Activated CD8-positive, alpha-beta memory T cell treated with anti-CD3 and anti-CD28 coated beads for 4 hours (primary cell): Measurements from ENCODE around the gene KRTAP5-6.
"Not testable (repeated sequence)": the region's sequence is repeated elsewhere in the genome, so short reads cannot be mapped to it uniquely, and the experiment has no call there.

ENCODE experiments used
- DNase-seq, 2 donors: peaks; one replicate each; pipeline ENCODE4 v3.0.0-alpha.2; 2020; ENCODE audit warnings: low read depth in 2 of 2

The KRTAP5-6 gene

GRCh38 chr11:1661454-1662269 is 35.3 kb upstream of the KRTAP5-6 start:
- DNase-seq = not testable (repeated sequence)

- not testable (repeated sequence) for DNase-seq
Measured at GRCh38 chr11:1662699-1663283, 34.2 kb upstream of the KRTAP5-6 start.

DNA sequence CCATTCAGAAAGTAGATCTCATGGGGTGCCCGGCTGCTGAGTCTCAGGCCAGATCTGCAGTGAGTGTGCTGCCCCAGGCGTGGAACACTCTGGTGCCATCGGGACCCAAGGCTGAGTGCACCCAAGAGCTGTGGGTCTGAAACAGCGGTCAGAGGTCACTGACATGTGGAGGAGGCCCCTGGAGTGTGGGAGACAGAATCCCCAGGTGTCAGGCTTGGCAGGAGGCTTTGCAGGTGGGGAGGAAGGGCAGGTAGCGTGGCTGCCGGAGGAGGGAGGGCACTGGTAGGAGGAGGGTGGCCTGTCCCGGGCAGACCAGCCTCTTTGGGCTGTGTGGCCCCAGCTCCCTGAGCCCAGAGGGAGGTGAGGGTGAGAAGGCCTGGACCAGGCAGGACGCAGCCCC is 31.7 kb upstream of the KRTAP5-6 start:
- DNase-seq = no peak

DNA sequence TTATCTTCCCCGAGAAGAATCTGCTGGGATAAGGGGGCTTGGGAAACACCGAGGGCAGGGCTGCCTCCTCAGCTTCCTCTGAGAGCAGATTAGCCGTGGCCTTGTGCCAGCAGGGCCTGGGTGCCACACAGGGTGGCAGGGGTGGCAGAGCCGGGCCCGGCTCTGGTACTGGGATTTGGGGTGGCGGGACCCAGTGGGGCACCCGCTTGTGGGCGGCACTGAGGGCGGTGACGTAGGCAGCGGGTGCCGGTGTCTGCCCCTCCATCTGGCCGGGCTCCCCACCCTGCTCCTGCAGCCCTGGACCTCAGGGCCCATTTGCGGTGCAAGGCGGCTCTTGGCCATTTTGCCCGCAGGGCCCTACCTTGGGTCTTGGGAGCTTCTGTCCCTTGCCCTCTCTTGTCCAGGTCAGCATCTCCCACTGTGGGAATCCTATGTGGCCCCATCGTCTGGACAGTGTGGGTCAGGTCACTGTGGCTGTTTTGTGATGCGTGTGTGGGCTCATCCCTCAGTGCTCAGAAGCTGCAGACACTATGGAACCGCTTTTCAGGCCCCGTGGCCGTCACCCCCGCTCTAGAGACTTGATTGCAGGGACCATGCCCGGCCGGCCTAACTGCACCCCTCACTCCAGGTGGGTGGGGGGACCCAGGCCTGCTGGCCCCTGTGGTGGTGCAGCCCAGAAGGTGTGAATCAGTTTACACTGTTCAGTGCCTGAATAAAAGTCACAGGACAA is 29.7 kb upstream of the KRTAP5-6 start:
- no peak for DNase-seq

DNA sequence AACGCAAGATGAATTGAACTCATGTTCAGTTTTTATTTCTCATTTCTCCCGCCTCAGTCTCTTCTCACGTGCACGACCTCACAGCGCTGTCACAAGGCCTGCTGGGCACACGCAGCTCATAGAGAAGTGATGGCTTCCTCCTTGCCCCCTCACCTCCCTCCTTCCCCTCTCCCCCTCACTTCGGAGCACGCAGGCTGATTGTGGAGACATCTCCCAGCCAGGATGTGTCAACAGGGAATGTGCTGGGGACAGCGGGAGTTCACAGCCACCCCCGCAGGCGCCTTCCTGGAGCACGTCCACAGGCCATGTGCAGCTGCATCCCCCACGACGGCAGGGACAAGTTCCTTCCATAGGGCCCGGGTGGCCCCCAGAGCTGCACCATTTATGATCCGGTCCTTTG is 29.1 kb upstream of the KRTAP5-6 start:
- no peak for DNase-seq

- DNase-seq = no peak
Measured at GRCh38 chr11:1668911-1669473, 28.0 kb upstream of the KRTAP5-6 start.

- DNase-seq = no peak
Measured at GRCh38 chr11:1669546-1670218, 27.3 kb upstream of the KRTAP5-6 start.

GRCh38 chr11:1670457-1670856 is 26.5 kb upstream of the KRTAP5-6 start:
- not testable (repeated sequence) for DNase-seq

- DNase-seq = no peak
Measured at GRCh38 chr11:1670905-1671371, 26.1 kb upstream of the KRTAP5-6 start.

GRCh38 chr11:1671658-1672057 is 25.3 kb upstream of the KRTAP5-6 start:
- no peak for DNase-seq

- DNase-seq = no peak
Measured at GRCh38 chr11:1672613-1673350, 24.2 kb upstream of the KRTAP5-6 start.

DNA sequence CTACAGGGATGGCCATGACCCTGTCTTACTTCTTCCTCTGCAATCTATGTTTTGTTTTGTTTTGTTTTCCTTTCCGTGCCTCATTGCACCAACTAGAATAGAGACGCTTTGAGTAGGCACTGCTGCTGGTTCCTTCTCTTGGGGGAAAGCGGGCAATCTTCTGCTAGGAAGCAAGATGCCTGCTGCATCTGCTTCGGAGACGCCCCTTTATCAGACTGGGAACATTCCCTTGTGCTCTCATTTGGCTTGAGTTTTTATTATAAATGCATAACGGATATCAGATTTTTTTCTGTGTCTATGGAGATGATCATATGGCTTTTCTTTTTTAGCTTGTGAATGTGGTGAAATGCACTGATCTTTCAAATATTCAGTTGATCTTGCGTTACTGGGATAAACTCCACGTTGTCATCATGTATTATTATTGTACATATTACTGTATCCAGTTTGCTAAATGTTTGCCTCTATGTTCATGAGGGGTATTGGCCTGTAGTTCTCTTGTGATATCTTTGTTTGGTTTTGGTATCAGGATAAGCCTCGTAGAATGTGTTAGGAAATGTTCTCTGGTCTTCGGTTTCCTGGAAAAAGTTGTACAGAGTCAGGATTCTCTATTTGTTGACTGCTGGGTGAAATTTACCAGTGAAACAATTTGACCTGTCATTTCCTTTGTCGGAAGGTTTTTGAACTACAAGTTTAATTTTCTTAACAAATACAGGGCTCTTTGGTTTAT is 23.4 kb upstream of the KRTAP5-6 start:
- no peak for DNase-seq

GRCh38 chr11:1674173-1675131 is 22.5 kb upstream of the KRTAP5-6 start:
- DNase-seq = no peak

DNA sequence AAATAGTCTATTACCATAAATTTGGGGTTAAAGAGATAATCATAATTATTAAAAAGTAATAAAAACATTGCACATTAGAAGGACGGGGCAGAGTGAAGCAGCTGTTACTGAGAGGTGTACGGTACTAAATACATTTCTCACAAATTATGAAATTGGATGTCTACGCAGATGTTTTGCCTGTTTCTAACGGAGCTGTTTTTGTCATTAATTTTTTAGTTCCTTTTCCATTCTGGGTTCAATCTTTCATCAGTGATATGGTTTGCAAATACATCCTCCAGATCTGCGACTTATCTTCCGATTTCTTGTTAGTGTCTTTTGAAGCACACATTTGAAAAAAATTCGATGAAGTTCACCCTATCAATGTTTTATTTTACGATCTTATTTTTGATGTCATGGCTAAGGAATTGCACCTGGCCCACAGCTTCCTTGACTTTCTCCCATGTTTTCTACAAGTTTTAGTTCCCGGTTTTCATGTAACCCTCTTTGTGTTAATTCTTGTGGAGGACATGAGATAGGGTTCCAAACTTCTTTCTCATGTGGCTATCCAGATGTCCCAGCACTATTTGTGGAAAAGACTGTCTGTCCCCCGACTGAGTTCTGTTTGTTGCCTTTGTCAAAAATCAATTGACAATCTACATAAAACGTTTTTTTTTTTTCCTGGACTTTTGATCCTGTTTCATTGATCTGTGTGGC is 21.3 kb upstream of the KRTAP5-6 start:
- no peak for DNase-seq

DNA sequence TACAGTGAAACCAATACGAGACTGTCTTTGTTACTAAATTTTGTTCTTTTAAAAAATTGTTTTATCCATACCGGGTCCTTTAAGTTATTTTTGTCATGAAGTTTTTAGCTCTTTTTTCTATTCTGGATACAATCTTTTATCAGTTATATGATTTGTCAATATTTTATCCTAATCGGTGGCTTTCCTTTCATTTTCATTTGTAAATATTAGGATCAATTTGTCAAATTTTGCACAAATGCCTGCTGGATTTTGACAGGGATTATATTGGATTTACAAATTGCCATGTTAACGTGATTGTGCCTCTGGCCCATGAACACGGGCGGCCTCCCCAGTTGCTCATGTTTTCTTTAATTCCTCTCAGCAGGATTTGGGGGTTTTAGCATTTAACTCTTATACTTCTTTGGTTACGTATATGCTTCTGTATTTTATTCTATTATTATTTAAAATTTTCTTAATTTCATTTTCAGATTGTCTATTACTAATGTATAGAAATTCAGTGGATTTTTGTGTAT is 20.7 kb upstream of the KRTAP5-6 start:
- DNase-seq = no peak

DNA sequence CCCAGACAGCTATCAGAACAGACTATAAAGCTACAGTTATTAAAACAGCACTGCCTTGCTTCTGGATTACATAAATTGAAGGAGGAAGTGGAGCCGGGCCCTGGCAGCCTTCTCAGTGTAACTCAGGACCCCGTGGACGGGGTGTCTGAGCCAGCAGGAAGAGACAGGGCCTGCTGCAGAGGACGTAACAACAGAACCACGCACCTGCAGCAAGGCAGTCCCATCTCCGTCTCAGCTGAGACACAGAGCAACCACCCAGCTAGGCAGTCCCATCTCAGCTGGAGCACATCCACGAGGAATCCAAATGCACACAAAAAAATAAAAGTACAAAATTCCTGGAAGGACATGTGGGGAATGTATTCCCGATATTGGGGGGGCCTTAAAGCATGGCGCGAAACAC is 17.1 kb upstream of the KRTAP5-6 start:
- DNase-seq = no peak

- no peak for DNase-seq
Measured at GRCh38 chr11:1682225-1682905, 14.6 kb upstream of the KRTAP5-6 start.

- DNase-seq = not testable (repeated sequence)
Measured at GRCh38 chr11:1683216-1683615, 13.8 kb upstream of the KRTAP5-6 start.
